Measurements from ENCODE around the gene SUPT20H.
A peak's percentile ranks its signal among the peaks of the same experiment; 100 is the strongest.

SUPT20H gene

DNA sequence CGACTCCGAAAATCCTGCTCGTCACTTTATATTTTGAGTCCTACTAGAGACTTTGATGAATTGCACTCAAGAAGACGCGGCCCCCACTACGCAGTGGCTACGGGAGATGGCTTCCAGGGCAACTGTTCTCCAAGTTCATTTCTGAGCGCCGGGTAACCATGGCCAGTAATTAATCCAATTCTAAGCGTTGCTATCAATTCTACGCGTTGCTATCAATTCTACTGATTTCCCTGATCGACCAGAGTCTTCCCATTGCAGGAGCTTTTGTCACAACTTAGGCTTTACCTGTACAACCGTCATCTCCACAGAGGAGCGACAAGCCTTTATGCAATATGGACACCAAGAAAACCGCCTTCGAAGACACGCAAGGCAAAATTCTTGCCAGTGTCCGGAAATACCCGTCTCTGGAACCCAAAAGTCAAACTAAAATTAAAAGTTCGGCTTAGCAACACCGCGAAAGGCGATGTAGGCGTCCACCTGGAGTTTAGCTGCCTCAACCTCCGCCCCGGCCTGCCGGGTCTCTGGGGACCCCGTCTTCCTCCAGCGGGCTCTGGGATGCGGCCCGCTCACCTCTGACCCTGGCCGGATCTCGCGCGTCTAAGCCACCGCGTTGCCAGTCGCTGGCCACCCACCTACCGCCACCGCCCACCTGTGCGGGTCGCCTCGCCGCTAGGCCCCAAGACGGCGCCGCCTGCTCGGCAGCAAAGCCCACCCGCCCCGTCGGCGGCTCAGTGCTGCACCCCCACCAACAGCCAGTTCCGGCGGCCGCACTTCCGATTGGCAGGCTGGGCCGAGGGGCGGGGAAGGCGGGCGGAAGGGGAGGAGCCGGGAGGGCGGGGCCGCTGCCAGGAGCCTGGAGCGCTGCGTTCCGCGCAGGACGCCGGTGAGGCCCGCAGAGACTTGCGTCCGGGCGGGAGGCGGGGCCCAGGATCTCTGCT is at the start of gene SUPT20H:
Gene SUPT20H (minus strand): TSS at position 779 of the 938 bp plus-strand sequence. CDS start 8,198 bp downstream, outside the sequence.
- DNase-seq: peak; percentile 96
- peak; percentile 99 for ATAC-seq

DNA sequence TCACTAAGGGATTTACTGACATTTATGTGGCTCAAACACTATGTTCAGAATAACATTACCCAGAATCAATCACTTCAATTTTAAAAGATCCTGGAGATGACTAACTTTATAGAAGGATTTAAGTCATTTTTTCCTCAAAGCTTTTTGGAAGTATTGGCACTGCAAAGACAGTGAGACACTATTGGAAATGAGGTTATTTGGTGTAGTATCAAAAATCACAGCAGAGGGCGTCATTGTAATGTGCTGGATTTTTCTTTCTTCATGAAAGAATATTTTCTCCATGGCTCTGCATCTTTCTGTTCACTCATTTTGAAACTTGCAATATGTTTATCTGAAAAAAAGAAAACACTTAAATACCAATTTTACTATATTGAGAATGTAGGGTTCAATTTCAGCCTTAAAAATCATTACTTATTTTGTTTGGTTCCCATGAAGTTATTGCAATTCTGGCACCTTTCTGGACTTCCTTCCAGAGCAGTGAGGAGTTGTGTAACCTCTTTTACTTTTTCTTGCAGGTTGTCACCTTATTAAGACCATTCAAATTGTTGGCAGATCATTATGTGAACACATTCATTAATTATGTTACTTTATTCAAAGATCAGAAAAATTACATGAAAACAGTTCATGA is 49.7 kb upstream of the SUPT20H start:
- DNase-seq (no peak), ATAC-seq (no peak)

DNA sequence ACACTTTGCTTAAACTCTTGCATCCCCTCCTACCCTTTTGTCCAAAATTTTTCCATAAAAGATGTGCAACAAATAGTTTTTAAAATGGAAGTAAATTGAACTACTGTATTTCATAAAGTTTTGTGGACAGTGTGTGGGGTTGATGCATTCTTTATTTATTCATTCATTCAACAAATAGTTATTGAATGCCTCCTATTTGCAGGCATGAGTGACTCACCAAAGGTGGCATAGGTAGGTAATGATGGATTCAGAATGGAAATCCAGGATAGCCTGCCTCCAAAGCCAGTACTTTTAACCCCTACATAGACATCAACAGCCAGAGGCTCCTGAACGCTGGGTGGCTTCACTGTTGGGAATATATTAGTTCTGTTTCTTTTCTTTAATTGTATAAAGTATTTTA is 48.4 kb upstream of the SUPT20H start:
- ATAC-seq: no peak
- DNase-seq: no peak

DNA sequence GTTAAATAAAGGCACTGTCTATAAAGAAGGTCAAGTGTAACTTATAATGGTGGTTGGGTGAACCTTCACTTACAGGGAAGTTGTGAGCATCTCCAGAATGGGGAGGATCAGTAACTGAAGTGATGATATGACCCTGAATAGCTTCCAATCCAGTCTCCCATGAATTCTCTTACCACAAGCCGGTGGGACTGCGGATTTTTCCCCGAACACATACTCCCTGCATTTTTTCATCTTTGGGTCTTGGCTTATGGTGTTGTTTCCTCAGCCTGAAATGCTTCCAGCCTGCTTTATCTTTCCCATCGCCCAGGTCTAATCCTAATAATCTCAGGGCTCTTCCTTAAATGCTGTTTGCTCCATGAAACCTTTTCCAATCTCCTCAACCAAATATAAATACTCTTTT is 48.0 kb upstream of the SUPT20H start:
- ATAC-seq (no peak), DNase-seq (no peak)

DNA sequence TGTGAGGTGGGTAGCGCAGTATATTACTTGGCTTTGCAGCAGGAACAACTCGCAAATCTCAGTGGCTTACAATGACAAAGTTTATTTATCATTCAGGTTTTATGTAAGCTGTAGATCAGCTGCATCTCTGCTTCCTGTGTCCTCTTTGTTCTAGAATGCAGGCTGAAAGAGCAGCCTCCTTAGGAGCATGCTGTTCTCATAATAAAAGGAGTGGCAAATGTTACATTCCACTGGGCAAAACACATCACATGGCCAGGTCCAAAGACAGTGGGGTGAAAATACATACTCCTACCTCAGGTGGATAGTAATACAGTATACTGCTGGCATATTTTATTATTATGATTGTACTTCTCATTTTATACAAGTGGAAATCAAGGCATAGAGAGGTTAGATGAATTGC is 47.2 kb upstream of the SUPT20H start:
- DNase-seq: no peak
- ATAC-seq: no peak

DNA sequence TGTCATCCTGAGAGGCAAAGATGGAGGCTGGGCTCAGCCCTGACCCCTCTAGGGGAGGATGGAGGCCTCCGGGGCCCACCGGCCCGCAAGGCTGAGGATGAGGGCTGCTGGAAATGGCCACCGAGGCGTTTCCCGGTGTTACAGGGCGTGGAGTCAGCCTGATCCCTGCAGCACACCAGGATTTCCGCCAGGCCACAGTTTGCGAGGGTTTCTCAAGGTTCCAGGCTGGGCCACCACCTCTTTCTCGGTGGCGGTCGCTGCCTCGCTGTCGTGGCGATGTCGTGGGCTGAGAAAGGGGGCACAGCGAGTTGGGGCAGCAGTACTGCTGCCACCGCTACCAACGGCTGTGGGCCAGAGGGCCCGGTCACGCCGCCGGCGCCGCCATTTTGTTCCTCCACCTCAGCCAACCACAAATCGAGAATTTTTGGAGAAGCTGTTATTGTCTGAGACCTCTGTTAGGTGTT is 45.8 kb upstream of the SUPT20H start, which contains the start of gene CSNK1A1L:
Gene CSNK1A1L (minus strand): TSS at position 414 of the 464 bp plus-strand sequence. CDS start 408 bp downstream, at position 6.
- DNase-seq (no peak), ATAC-seq (no peak)

DNA sequence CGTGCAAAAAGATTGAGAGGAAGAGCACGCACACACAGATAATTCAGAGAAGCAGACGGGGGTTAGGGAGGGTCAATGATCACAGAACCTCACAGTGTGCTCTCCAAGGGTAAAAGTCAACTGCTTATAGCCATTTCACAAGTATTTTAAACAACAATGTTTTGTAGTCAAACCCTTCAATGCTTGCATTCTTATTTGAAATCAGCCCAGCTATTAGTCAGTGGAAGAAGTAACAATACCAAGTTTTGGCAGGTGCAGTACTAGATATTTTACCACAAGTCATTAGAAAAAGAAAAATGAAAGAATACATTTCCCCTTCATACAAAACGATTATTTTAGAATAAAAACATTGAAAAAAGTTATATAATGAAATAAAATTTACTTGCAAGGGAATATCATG is 43.4 kb upstream of the SUPT20H start:
- no peak for ATAC-seq
- no peak for DNase-seq

DNA sequence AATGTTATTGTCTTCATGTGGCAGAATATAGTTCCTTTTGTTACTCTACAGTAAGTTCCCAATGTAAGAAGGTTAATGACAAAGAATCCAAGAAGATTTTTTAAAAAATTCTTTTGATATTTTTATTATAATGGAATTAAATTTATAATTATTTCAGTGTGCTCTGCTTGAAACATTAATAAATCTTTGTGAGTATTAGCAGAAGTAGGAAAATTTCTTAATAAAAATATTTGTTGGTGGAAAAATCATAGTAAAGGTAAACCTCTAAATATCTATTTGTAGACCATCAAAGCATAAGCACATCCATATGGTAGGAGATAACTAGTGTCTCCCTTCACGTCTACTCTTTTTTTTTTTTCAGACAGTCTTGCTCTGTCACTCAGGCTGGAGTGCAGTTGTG is 41.7 kb upstream of the SUPT20H start:
- ATAC-seq: no peak
- DNase-seq: no peak

DNA sequence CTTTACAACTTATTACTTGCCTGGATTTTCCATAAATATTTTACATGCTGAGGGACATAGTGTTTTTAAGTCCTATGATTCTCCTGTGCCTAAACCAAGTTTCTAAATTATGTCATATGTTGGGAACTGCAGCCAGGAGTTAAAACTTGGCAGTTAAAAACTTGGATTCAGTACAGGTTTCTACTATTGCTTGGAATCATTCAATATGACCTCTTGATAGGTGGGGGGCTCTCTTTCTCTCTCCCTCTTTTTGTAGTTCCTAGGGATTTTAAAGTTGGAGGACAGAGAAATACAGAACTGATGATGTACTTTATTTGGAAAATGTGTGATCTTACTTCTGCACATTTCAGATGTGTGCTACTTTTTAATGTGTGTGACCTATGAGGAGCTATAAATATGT is 41.2 kb upstream of the SUPT20H start:
- ATAC-seq (no peak), DNase-seq (no peak)

DNA sequence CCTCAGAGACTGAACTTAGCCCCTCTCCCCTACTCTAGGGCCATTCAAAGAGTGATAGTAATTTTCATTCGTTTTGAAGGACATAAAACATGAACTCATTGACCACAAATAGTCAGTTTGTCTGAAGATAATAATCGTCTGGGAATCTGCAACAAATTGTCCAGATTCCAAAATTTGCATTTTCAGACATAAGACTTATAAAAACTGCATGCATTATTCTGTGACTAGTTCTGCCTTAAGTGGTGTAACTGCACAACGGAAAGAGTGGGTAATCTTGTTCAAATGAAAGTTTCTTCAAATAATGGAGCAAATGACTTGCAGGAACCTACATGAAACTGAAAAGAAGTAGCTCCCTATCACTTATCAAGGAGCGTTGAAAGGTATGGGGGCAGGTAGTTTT is 37.6 kb upstream of the SUPT20H start:
- no peak for DNase-seq
- ATAC-seq: peak; percentile 36

DNA sequence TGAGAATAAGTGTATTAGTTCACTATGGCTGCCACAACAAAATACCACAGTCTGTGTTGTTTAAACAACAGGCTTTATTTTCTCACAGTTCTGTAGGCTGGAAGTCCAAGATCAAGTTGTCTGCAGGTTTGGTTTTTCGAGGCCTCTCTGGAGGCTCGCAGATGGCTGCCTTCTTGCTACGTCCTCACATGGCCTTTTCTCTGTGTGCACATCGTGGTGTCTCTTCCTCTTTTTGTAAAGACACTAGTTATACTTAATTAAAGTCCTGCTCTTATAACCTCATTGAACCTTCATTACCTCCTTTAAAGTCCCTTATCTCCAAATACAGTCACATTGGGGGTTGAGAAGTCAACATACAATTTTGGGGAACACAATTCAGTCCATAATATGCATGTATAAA is 35.4 kb upstream of the SUPT20H start:
- ATAC-seq (no peak), DNase-seq (no peak)

DNA sequence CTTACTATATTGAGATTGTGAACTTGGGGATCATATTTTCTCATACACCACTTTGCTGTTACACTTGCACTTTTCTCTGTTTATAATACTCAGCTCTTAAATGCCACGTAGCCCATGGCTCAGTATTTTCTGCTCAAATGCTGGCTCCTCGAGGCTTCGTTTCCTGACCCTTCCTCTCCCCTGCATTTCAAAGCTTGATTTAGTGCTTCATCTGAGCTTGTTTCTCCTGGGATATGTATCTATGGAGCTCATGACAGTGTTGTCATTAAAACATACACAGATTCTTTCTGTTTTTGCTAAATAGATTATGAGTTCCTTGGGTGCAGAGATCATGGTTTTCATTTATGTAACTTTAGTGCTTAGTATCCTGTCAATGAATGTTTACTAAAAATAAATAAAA is 34.6 kb upstream of the SUPT20H start:
- DNase-seq (no peak), ATAC-seq (no peak)

DNA sequence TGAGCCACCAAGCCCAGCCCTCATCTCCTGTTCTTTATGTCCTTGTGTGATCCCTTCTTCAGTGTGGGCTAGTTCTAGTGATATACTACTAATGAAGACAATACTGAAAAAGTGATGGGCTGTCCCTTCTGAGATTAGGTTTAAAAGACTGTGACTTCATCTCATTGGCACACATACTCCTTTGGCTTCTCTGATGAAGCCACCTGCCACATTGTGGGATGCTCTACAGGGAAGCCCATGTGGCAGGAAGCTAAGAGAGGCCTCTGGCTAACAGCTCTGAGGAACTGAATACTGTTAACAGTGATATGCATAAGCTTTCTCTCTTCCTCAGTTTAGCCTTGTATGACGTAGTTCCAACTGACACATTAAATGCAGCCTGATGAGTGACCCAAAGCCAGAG is 32.3 kb upstream of the SUPT20H start:
- ATAC-seq: no peak

DNA sequence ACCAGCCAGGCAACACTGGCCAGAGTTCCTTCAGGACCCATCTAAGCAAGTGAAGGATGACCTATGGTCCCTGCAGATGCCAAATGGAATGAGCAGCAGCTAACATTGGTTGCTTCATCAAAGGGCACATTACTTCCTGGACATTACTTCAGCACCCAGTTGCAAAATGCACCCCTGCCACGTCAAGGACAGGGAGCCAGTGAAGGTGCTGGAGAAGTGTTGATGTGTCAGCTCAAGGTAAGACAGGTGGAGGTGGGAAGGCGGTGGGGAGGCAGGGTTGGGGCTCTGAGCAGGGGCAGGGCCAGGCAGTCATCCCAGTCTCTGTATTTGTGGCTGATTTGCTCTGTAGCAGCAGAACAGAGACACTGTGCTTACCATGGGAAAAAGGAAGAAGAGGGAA is 31.4 kb upstream of the SUPT20H start:
- ATAC-seq: no peak
- no peak for DNase-seq

More for the DNA sequence above, 32.3 kb upstream of the SUPT20H start:
- no peak for DNase-seq

DNA sequence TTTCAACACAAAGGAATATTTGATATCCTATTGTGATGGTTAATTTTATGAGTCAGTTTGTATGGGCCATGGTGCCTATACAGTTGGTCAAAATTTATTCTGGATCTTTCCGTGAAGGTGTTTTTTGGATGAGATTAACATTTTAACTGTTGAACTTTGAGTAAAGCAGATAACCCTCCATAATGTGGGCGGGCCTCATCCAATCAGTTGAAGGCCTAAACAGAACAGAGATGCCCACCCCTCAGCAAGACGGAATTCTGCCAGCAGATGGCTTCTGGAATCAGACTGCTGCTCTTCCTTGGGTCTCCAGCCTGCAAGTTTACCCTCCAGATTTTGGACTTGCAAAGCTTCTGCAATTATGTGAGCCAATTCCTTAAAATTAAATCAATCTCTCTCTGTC is 30.0 kb upstream of the SUPT20H start:
- no peak for DNase-seq

DNA sequence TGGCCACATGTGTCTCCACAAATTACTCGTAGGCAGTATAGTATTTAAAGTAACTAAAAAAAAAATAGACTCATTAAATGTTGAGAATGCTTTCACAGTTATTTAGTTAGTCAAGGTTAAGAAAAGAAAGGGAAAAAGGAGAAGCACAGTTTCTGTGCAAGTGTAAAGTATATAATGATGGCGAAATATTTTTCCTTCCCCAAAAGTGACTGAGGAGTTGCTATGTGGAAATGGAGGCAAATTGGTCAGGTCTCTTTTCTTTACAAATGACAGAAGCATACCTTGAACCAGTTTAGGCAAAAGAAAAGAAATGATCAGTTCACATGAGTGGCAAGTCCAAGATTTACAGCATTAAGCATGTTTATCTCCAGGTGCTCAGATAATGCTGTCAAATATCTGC is 28.0 kb upstream of the SUPT20H start:
- DNase-seq (no peak), ATAC-seq (no peak)

More for the DNA sequence above, 30.0 kb upstream of the SUPT20H start:
- ATAC-seq: no peak

DNA sequence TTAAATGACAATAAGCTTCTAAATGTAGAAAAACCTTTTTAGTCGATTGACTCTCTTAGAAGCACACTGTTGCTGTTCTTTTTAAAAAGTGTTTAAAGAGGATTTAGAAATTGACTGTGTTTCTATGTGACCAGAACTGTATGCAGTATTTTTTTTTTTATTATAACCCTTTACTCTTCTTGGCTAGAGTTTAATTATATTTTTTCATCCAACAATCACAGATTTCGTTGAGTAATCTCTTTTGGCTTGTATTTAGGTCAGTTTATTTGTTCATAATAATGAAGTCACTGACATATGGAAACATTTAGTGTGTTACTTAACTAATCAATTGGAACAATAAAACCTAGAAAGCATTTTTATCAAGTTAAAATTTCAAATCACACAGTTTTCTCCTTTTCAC is 26.1 kb upstream of the SUPT20H start:
- ATAC-seq (no peak), DNase-seq (no peak)

DNA sequence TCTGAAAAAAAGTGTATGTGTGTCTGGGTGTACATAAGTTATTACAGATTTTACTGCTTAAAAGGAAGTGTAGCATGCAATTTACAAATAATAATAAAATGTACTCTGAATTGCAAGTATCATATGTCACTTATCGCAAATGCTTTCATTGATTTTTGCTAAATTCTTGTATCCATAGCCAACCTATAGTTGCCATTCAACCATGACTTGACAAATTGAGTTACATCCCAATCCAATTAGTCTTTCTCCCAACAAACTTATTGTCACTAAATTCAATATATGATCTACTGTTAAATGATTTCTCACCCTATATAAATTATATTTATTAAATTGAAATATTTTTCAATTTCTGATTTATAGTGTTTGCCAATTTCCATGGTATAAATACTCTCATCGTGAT is 17.3 kb upstream of the SUPT20H start:
- DNase-seq: no peak
- no peak for ATAC-seq

DNA sequence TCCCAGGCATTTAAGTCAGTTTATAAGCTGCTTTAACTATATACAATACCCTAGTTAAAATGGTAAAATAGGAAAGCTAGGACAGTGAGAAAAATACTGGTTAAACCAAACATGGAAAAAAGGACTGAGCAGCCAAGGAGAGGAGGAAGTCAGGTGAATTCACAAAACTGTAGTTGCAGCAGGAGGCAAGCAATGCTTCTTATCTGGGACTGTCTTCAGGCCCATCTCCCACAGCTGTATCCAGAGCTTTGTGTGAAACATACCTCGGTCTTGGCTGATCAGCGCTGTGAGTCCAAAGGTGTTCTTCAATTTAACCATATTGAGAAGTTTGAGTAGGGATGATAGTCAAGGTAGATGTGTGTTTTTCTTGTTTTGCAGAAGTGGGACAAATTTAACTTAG is 15.7 kb upstream of the SUPT20H start:
- DNase-seq (no peak), ATAC-seq (no peak)

DNA sequence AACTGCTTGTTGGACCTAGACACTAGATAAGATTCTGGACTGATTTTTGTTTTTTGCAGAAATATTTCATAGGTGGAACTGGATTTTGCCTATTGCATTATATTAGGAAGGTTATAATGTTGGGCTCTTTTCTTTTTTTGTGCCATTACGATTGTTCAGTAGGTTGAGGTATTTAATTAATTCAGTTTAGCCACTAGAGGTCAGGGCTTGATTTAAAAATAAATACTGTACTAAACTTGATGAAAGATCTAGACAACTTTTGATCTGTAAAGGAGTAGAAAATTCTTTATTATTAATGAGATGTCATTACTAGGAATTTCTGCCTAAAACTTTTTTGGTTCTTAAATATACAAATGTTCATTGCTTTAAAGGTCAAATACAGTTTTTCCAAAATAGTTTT is 15.2 kb upstream of the SUPT20H start:
- ATAC-seq: no peak
- no peak for DNase-seq

DNA sequence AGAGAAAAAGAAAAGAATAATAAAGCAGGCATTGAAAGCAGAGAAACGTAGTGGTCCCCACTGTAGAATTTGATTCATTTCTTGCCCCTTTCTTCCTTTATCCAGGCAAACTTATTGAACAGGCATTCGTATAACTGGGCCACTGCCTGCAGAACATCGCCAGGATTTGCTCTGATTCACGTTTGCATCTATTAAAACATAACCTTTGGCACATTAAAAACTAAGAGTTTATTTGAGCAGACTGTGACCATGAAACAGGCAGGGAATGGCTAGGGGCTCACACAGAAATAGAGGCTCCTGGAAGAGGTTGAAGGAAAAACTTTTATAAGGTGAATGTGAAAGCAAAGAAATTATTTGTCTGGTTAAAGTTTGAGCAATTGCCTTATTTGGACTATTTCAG is 12.5 kb upstream of the SUPT20H start:
- ATAC-seq (no peak), DNase-seq (no peak)

DNA sequence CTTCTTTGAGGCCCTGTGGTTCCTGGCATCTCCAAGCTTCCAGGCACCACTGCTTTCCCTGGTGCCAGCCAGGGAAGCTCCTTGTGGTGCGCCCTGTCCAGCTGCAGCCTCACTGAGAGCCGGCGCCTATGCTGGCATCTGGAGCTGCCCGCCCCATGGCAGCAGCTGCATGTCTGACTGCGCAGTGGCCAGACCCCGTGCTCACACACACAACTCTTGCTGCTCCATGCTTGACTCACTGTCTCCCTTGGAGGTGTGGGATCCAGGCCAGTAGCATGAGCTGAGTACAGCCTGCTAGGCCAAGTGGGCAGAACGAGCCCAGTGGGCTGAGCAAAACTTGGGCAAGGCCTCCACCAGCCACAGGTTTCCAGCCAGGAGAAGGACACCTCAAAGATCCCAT is 11.5 kb upstream of the SUPT20H start:
- ATAC-seq (no peak), DNase-seq (no peak)

DNA sequence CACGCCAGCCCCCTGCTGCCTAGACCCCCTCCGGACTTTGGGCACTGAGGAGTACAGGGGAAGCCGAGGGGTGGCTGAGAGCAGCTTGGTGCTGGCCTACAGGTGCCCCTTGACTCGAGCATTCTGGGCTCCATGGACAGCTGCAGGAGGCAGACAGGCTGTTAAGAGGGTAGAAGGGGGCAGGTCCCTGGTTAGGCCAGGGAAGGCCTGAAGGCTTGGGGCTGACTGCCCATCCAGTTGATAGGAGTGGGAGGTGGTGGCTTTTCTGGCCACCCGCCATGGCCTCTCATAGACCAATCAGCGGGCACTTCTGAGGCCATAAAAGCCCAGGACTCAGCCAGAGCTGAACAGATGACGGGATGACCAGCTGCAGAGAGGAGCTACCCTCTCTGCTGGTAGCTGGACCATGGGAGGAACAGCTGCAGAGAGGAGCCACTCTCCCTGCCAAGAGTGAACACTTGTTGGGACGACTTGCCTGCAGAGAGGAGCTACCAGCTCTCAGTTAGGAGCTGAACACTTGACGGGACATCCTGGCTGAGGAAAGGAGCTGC is 10.7 kb upstream of the SUPT20H start:
- DNase-seq (no peak), ATAC-seq (no peak)
